Keratinocyte (primary cell): Measurements from ENCODE around the gene SEMA3A.

Source experiments
- EZH2 ChIP-seq: IDR thresholded peaks from one replicate; pipeline ENCODE4 v1.6.1; 2012; ENCODE audit warnings: inconsistent platforms, mild to moderate bottlenecking, low read length, moderate library complexity
- TF ChIP-seq, protein P1 (sequence below), 3 experiments: IDR thresholded peaks in 1 of 3; conservative IDR thresholded peaks in 1 of 3; optimal IDR thresholded peaks in 1 of 3; 2 replicates in 2 of 3; 3 replicates in 1 of 3; pipeline versions ENCODE3 to v1.5.1; 2011; ENCODE audit warnings: low read length in 3 of 3, mild to moderate bottlenecking in 3 of 3, moderate library complexity in 2 of 3, control low read depth in 1 of 3, inconsistent platforms in 1 of 3; ENCODE audit not compliant: insufficient read depth in 2 of 3; ENCODE audit errors: extremely low read depth in 1 of 3

DNA sequence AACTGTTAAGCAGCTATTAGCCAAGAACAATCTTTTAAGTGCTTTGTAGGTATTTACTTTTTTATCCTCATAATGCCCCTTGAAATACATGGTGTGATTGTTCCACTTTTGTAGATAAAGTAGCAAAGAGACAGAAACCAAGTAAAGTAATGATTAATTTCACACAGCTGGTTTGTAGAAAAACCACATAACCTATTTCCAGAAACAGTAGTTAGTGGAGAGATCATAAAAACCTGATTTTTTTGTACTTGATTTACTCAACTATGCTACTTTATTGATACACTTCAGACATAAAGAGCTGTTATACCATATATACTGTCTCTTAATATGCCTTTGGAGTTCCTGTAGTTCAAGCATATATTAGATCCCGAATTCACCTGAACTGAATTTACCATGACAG lies 118.4 kb downstream of the SEMA3A start:
- TF ChIP-seq EZH2: no peak
- TF ChIP-seq, protein P1, sequence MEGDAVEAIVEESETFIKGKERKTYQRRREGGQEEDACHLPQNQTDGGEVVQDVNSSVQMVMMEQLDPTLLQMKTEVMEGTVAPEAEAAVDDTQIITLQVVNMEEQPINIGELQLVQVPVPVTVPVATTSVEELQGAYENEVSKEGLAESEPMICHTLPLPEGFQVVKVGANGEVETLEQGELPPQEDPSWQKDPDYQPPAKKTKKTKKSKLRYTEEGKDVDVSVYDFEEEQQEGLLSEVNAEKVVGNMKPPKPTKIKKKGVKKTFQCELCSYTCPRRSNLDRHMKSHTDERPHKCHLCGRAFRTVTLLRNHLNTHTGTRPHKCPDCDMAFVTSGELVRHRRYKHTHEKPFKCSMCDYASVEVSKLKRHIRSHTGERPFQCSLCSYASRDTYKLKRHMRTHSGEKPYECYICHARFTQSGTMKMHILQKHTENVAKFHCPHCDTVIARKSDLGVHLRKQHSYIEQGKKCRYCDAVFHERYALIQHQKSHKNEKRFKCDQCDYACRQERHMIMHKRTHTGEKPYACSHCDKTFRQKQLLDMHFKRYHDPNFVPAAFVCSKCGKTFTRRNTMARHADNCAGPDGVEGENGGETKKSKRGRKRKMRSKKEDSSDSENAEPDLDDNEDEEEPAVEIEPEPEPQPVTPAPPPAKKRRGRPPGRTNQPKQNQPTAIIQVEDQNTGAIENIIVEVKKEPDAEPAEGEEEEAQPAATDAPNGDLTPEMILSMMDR (optimal IDR thresholded peaks at IDR 0.05 in 1 of 3, IDR thresholded peaks at IDR 0.05 in 1 of 3, conservative IDR thresholded peaks at IDR 0.05 in 1 of 3; ENCODE audit: extremely low read depth in 1 of 3, insufficient read depth in 2 of 3, low read length in 3 of 3): no peak
